Hepatocyte (in vitro differentiated cells): Measurements from ENCODE around the gene USP9Y. TPM values are rescaled to one million over a fixed set of nuclear protein-coding genes. Genes with fewer than 3 reads are reported as not detected.

ENCODE experiments used
- DNase-seq: peaks from one replicate; pipeline ENCODE4 v3.0.0-alpha.2; 2016; ENCODE audit warnings: low spot score
- H2AFZ ChIP-seq: fragments of 200-600 bp; sonication (generic); 2 replicates; pipeline ENCODE4 v1.6.0; 2016; ENCODE audit warnings: antibody characterized with exemption, mild to moderate bottlenecking
- H3K27ac ChIP-seq: fragments of 200-600 bp; sonication (generic); 2 replicates; pipeline ENCODE4 v1.5.1; 2016; ENCODE audit warnings: mild to moderate bottlenecking
- H3K27me3 ChIP-seq: fragments of 200-600 bp; sonication (generic); 2 replicates; pipeline ENCODE4 v1.6.1; 2016
- H3K36me3 ChIP-seq: fragments of 200-600 bp; sonication (generic); replicated peaks from 2 replicates; pipeline ENCODE4 v1.5.1; 2016; ENCODE audit warnings: low read depth; ENCODE audit not compliant: insufficient read depth
- H3K4me1 ChIP-seq: fragments of 200-600 bp; sonication (generic); 2 replicates; pipeline ENCODE4 v1.5.1; 2016; ENCODE audit warnings: mild to moderate bottlenecking, moderate library complexity; ENCODE audit not compliant: insufficient read depth
- H3K4me2 ChIP-seq: fragments of 200-600 bp; sonication (generic); 2 replicates; pipeline ENCODE4 v1.6.0; 2016
- H3K4me3 ChIP-seq: fragments of 200-600 bp; sonication (generic); 2 replicates; pipeline ENCODE4 v1.5.1; 2016; ENCODE audit warnings: mild to moderate bottlenecking
- H3K79me2 ChIP-seq: fragments of 200-600 bp; sonication (generic); 2 replicates; pipeline ENCODE4 v1.6.0; 2017; ENCODE audit warnings: mild to moderate bottlenecking
- H3K9me2 ChIP-seq: fragments of 200-600 bp; sonication (generic); replicated peaks from 2 replicates; pipeline ENCODE4 v1.6.0; 2017; ENCODE audit warnings: mild to moderate bottlenecking; ENCODE audit not compliant: insufficient read depth
- H3K9me3 ChIP-seq: fragments of 200-600 bp; sonication (generic); 2 replicates; pipeline ENCODE4 v1.5.1; 2016; ENCODE audit warnings: low read depth, mild to moderate bottlenecking
- H4K20me1 ChIP-seq: fragments of 200-600 bp; sonication (generic); 2 replicates; pipeline ENCODE4 v1.6.0; 2016; ENCODE audit warnings: mild to moderate bottlenecking; ENCODE audit not compliant: insufficient read depth, poor library complexity, severe bottlenecking
- EZH2 ChIP-seq: fragments of 200-600 bp; sonication (generic); IDR thresholded peaks from 2 replicates; pipeline ENCODE4 v1.6.1; 2016; ENCODE audit warnings: antibody characterized with exemption, mild to moderate bottlenecking, borderline replicate concordance
- EZH2phosphoT487 ChIP-seq: fragments of 200-600 bp; sonication (generic); IDR thresholded peaks from one replicate; pipeline ENCODE4 v1.6.1; 2018; ENCODE audit warnings: antibody characterized with exemption, mild to moderate bottlenecking, low read depth, moderate library complexity; ENCODE audit not compliant: unreplicated experiment, severe bottlenecking
- WGBS: methylation state at CpG from one replicate; pipeline ENCODE4 v1.1.6; 2016; ENCODE audit warnings: low lambda C conversion rate; ENCODE audit errors: missing lambda C conversion rate; 5-methylcytosine and 5-hydroxymethylcytosine counted together
- polyA plus RNA-seq: library from polyadenylated mRNA; unstranded; fragments of >200 nt; fragmentation: Nextera tagmentation; extraction: Ambion mirVana; gene quantifications from 2 replicates; pipeline ENCODE4 v1.2.1, GENCODE V29; 2016
- total RNA-seq: library from RNA; depleted of rRNA; stranded (reverse); fragments of >200 nt; gene quantifications from 2 replicates; pipeline ENCODE4 v1.2.3, GENCODE V29; 2014
- TF ChIP-seq, protein P1 (sequence below): fragments of 200-600 bp; sonication (generic); IDR thresholded peaks from 2 replicates; pipeline ENCODE4 v1.5.1; 2016; ENCODE audit warnings: antibody characterized with exemption, mild to moderate bottlenecking; ENCODE audit not compliant: poor library complexity

USP9Y gene
- total and polyA plus RNA-seq, 2 experiments from 2014 or later: not detected

GRCh38 chrY:12905895-12906294 is 204.9 kb downstream of the USP9Y start:
- Histone ChIP-seq H3K36me3 (no peaks in the 10 kb centered on the region), H2AFZ (no peak overlapping the region), H3K79me2 (no peaks in the 10 kb centered on the region), H4K20me1 (no peaks in the 10 kb centered on the region), H3K9me3 (no peaks in the 10 kb centered on the region), H3K4me1 (no peaks in the 10 kb centered on the region), H3K27ac (no peak overlapping the region), H3K4me2 (no peak overlapping the region), H3K9me2 (no peaks in the 10 kb centered on the region), H3K4me3 (no peak overlapping the region), H3K27me3 (no peaks in the 10 kb centered on the region)
- TF ChIP-seq EZH2 (no peak), EZH2phosphoT487 (no peak)
- TF ChIP-seq, protein P1, sequence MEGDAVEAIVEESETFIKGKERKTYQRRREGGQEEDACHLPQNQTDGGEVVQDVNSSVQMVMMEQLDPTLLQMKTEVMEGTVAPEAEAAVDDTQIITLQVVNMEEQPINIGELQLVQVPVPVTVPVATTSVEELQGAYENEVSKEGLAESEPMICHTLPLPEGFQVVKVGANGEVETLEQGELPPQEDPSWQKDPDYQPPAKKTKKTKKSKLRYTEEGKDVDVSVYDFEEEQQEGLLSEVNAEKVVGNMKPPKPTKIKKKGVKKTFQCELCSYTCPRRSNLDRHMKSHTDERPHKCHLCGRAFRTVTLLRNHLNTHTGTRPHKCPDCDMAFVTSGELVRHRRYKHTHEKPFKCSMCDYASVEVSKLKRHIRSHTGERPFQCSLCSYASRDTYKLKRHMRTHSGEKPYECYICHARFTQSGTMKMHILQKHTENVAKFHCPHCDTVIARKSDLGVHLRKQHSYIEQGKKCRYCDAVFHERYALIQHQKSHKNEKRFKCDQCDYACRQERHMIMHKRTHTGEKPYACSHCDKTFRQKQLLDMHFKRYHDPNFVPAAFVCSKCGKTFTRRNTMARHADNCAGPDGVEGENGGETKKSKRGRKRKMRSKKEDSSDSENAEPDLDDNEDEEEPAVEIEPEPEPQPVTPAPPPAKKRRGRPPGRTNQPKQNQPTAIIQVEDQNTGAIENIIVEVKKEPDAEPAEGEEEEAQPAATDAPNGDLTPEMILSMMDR: no peak
- WGBS: no CpG with 5 or more reads among the region's 15 CpGs
- no peak for DNase-seq

Other genes with a start within 250 kb of the USP9Y start
- not detected in 2 replicates for gene DDX3Y, start 203.6 kb downstream of the USP9Y start, total RNA-seq
- not detected in 2 replicates for gene DDX3Y, start 203.6 kb downstream of the USP9Y start, polyA plus RNA-seq